Peyer's patch (tissue), 4 donors: ENCODE results near the gene ZNF219.

Experiments
- CTCF ChIP-seq, 6 experiments: fragments of 450-650 bp in 4 of 6; fragments of 200-600 bp in 2 of 6; sonication (generic) in 1 of 6; IDR thresholded peaks; one replicate each; pipeline ENCODE4 v1.5.1; 2017 to 2019; ENCODE audit warnings: antibody characterized with exemption in 6 of 6, mild to moderate bottlenecking in 3 of 6, moderate library complexity in 1 of 6
- POLR2A ChIP-seq, 2 donors: fragments of 450-650 bp; IDR thresholded peaks; one replicate each; pipeline ENCODE4 v1.5.1; 2017; ENCODE audit warnings: antibody characterized with exemption in 2 of 2, mild to moderate bottlenecking in 2 of 2, moderate library complexity in 2 of 2

GRCh38 chr14:21081521-21082142 lies 16.8 kb downstream of the ZNF219 start:
- no peak for TF ChIP-seq CTCF (IDR thresholded peaks at IDR 0.05)
- no peak for TF ChIP-seq POLR2A (IDR thresholded peaks at IDR 0.05)
